DND-41 (cell line): ENCODE measurements around the gene KBTBD3.
"Not testable (repeated sequence)": the region's sequence is repeated elsewhere in the genome, so short reads cannot be mapped to it uniquely, and the experiment has no call there.

ENCODE experiments used
- CTCF ChIP-seq: IDR thresholded peaks from 2 replicates; pipeline ENCODE4 v1.5.1; 2012; ENCODE audit warnings: borderline replicate concordance, low read length, moderate library complexity, mild to moderate bottlenecking; ENCODE audit not compliant: poor library complexity, severe bottlenecking; ENCODE audit errors: extremely low read depth
- EZH2 ChIP-seq: IDR thresholded peaks from 3 replicates; pipeline ENCODE4 v1.6.1; 2012; ENCODE audit warnings: borderline replicate concordance, low read depth, mild to moderate bottlenecking, moderate library complexity, low read length, inconsistent platforms; ENCODE audit not compliant: severe bottlenecking

DNA sequence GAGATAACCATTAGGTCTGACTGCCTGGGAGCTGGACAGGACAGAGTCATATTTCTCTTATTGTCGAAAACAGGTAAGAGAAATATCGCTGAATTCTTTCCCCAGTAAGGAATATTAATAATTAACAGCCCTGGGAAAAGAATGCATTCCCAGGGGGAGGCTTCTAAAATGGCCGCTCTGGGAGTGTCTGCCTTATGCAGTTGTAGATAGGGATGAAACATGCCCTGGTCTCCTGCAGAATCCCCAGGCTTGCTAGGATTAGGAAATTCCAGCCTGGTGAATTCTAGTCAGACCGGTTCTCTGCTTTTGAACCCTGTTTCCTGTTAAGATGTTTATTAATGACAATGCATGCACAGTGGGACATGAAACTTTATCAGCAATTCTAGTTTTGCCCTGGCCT lies 74.1 kb downstream of the KBTBD3 start:
- not testable (repeated sequence) for TF ChIP-seq CTCF, EZH2
